OCI-LY3 (cell line): ENCODE data around the gene SLN.

Experiments
- CTCF ChIP-seq: fragments of 200-600, 300-600 bp; sonication (generic); IDR thresholded peaks from 2 replicates; pipeline ENCODE4 v1.5.1; 2014; ENCODE audit warnings: antibody characterized with exemption, low read length, low read depth
- EZH2phosphoT487 ChIP-seq: fragments of 200-600 bp; shearing (Covaris generic); IDR thresholded peaks from 2 replicates; pipeline ENCODE4 v1.6.1; 2018; ENCODE audit warnings: antibody characterized with exemption, mixed run types, low read depth

GRCh38 chr11:107682572-107682971, 29.3 kb downstream of the SLN start:
- TF ChIP-seq CTCF: no peak
- no peak for TF ChIP-seq EZH2phosphoT487
